ENCODE data around the gene TNS4. TPM values are rescaled to one million over a fixed set of nuclear protein-coding genes. Genes with fewer than 3 reads are reported as not detected.

The TNS4 gene
- total RNA-seq, 1 experiment from 2014 or later = 522 TPM

- intact Hi-C loops (cut with micrococcal nuclease) = no loop called here
- TF ChIP-seq, protein P1, sequence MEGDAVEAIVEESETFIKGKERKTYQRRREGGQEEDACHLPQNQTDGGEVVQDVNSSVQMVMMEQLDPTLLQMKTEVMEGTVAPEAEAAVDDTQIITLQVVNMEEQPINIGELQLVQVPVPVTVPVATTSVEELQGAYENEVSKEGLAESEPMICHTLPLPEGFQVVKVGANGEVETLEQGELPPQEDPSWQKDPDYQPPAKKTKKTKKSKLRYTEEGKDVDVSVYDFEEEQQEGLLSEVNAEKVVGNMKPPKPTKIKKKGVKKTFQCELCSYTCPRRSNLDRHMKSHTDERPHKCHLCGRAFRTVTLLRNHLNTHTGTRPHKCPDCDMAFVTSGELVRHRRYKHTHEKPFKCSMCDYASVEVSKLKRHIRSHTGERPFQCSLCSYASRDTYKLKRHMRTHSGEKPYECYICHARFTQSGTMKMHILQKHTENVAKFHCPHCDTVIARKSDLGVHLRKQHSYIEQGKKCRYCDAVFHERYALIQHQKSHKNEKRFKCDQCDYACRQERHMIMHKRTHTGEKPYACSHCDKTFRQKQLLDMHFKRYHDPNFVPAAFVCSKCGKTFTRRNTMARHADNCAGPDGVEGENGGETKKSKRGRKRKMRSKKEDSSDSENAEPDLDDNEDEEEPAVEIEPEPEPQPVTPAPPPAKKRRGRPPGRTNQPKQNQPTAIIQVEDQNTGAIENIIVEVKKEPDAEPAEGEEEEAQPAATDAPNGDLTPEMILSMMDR (IDR thresholded peaks at IDR 0.05; ENCODE audit: unreplicated experiment) = no peak
- no peak for DNase-seq (ENCODE audit: unreplicated experiment)
- no peak overlapping the region for H3K27ac Mint-ChIP-seq (ENCODE audit: low read depth, unreplicated experiment)
- BruUV-seq (replicated peaks) = no TSS peak
- peaks cover 22% of the 10 kb centered on the region for H3K4me1 Mint-ChIP-seq (ENCODE audit: insufficient read depth, unreplicated experiment)
- ChIA-PET CTCF (interaction anchor here (1.2 to 2.5 kb wide), 6 partner anchors 13 to 103 kb away, joined by 3 to 8 read pairs (median 6); no protein-coding TSS in a partner anchor), POLR2A (interaction anchor here (0.5 to 7.5 kb wide), 3 partner anchors 13 to 69 kb away, joined by 3 to 79 read pairs (median 3); no protein-coding TSS in a partner anchor)
- no peak overlapping the region for H3K4me3 Mint-ChIP-seq (ENCODE audit: unreplicated experiment)
- no peaks in the 10 kb centered on the region for H3K9me3 Mint-ChIP-seq (ENCODE audit: unreplicated experiment)
- H3K27me3 Mint-ChIP-seq (ENCODE audit: insufficient read depth, unreplicated experiment) = peaks cover 11% of the 10 kb centered on the region
- peaks cover 13% of the 10 kb centered on the region for H3K36me3 Mint-ChIP-seq (ENCODE audit: insufficient read depth, unreplicated experiment)
These were observed 44.1 kb downstream of the TNS4 start for GRCh38 chr17:40457369-40457768.

- peaks cover 9% of the 10 kb centered on the region for H3K36me3 Mint-ChIP-seq (ENCODE audit: insufficient read depth, unreplicated experiment)
- intact Hi-C loops (cut with micrococcal nuclease) = no loop called here
- DNase-seq (ENCODE audit: unreplicated experiment) = no peak
- no TSS peak for BruUV-seq (replicated peaks)
- ChIA-PET CTCF (interaction anchor here (0.6 to 2.5 kb wide), 8 partner anchors 9 to 139 kb away, joined by 3 to 12 read pairs (median 5); no protein-coding TSS in a partner anchor), POLR2A (interaction anchor here (0.6 to 7.5 kb wide), 2 partner anchors 14 to 76 kb away, joined by 3 to 79 read pairs; no protein-coding TSS in a partner anchor)
- no peaks in the 10 kb centered on the region for H3K9me3 Mint-ChIP-seq (ENCODE audit: unreplicated experiment)
- TF ChIP-seq, protein P1 (IDR thresholded peaks at IDR 0.05; ENCODE audit: unreplicated experiment) = no peak
- no peak overlapping the region for H3K4me3 Mint-ChIP-seq (ENCODE audit: unreplicated experiment)
- H3K27me3 Mint-ChIP-seq (ENCODE audit: insufficient read depth, unreplicated experiment) = peaks cover 11% of the 10 kb centered on the region
- H3K4me1 Mint-ChIP-seq (ENCODE audit: insufficient read depth, unreplicated experiment) = peaks cover 27% of the 10 kb centered on the region
- no peak overlapping the region for H3K27ac Mint-ChIP-seq (ENCODE audit: low read depth, unreplicated experiment)
These were observed 44.9 kb downstream of the TNS4 start for GRCh38 chr17:40456396-40456951.

GRCh38 chr17:40454613-40454995, 46.8 kb downstream of the TNS4 start:
- H3K4me1 Mint-ChIP-seq (ENCODE audit: insufficient read depth, unreplicated experiment) = peaks cover 33% of the 10 kb centered on the region
- H3K27ac Mint-ChIP-seq (ENCODE audit: low read depth, unreplicated experiment) = no peak overlapping the region
- POLR2A ChIA-PET = interaction anchor here (0.6 to 7.5 kb wide), 5 partner anchors 11 to 92 kb away, joined by 4 to 79 read pairs (median 6); partner anchors contain the start of gene IGFBP4
- no peak overlapping the region for H3K4me3 Mint-ChIP-seq (ENCODE audit: unreplicated experiment)
- no TSS peak for BruUV-seq (replicated peaks)
- CTCF ChIA-PET = interaction anchor here (0.6 to 2.0 kb wide), 6 partner anchors 11 to 97 kb away, joined by 3 to 12 read pairs (median 4); no protein-coding TSS in a partner anchor
- peaks cover 11% of the 10 kb centered on the region for H3K27me3 Mint-ChIP-seq (ENCODE audit: insufficient read depth, unreplicated experiment)
- intact Hi-C loops (cut with micrococcal nuclease) = no loop called here
- no peaks in the 10 kb centered on the region for H3K9me3 Mint-ChIP-seq (ENCODE audit: unreplicated experiment)
- H3K36me3 Mint-ChIP-seq (ENCODE audit: insufficient read depth, unreplicated experiment) = peaks cover 4% of the 10 kb centered on the region
- DNase-seq (ENCODE audit: unreplicated experiment) = no peak
- TF ChIP-seq, protein P1 (IDR thresholded peaks at IDR 0.05; ENCODE audit: unreplicated experiment) = no peak

DNA sequence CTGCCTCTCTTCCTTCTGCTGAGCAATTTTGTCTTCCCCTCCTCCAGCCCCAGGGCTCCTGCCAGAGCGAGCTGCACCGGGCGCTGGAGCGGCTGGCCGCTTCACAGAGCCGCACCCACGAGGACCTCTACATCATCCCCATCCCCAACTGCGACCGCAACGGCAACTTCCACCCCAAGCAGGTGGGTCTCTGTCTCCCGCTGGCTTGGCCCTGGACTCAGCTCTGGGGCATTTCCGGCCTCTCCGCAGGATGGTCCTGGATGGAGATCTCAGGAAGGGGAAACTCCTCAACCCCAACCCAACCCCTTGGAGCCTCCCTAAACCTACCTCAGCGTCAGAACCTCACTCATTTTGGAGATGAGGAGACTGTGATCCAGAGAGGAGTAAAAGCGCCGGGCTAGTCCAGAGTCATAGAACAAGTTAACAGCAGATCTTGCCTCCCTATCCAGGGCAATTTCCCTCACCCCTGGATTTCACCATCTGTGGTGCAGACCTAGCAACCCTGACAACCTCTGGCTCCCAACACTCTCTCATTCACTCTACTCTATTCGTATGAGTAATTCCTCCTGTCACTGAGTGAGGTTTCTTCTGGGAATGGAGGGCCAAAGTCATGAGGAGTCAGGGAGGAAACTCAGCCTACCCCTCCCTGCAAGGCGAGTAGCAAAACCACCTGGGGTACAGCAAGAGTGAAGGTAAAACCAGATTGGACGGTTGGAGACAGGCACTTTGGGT, 47.4 kb downstream of the TNS4 start:
- no peak for DNase-seq (ENCODE audit: unreplicated experiment)
- TF ChIP-seq, protein P1 (IDR thresholded peaks at IDR 0.05; ENCODE audit: unreplicated experiment) = no peak
- Mint-ChIP-seq H3K27me3 (ENCODE audit: insufficient read depth, unreplicated experiment) (peaks cover 11% of the 10 kb centered on the region), H3K27ac (ENCODE audit: low read depth, unreplicated experiment) (peak overlapping the region; percentile 42), H3K4me3 (ENCODE audit: unreplicated experiment) (no peak overlapping the region), H3K4me1 (ENCODE audit: insufficient read depth, unreplicated experiment) (peaks cover 32% of the 10 kb centered on the region), H3K36me3 (ENCODE audit: insufficient read depth, unreplicated experiment) (peaks cover 4% of the 10 kb centered on the region), H3K9me3 (ENCODE audit: unreplicated experiment) (no peaks in the 10 kb centered on the region)
- no TSS peak for BruUV-seq (replicated peaks)
- intact Hi-C loops (cut with micrococcal nuclease) = no loop called here
- ChIA-PET POLR2A (interaction anchor here (0.6 to 7.5 kb wide), 2 partner anchors 17 to 77 kb away, joined by 3 to 79 read pairs; no protein-coding TSS in a partner anchor), CTCF (interaction anchor here (1.0 to 2.0 kb wide), 4 partner anchors 10 to 81 kb away, joined by 3 to 12 read pairs (median 6); no protein-coding TSS in a partner anchor)
